Fibroblast of gingiva (primary cell): Measurements from ENCODE around the gene FAM32A.

ENCODE experiments used
- DNase-seq: peaks from one replicate; pipeline ENCODE4 v3.0.0-alpha.2; 2011; ENCODE audit warnings: low read depth

FAM32A gene

DNA sequence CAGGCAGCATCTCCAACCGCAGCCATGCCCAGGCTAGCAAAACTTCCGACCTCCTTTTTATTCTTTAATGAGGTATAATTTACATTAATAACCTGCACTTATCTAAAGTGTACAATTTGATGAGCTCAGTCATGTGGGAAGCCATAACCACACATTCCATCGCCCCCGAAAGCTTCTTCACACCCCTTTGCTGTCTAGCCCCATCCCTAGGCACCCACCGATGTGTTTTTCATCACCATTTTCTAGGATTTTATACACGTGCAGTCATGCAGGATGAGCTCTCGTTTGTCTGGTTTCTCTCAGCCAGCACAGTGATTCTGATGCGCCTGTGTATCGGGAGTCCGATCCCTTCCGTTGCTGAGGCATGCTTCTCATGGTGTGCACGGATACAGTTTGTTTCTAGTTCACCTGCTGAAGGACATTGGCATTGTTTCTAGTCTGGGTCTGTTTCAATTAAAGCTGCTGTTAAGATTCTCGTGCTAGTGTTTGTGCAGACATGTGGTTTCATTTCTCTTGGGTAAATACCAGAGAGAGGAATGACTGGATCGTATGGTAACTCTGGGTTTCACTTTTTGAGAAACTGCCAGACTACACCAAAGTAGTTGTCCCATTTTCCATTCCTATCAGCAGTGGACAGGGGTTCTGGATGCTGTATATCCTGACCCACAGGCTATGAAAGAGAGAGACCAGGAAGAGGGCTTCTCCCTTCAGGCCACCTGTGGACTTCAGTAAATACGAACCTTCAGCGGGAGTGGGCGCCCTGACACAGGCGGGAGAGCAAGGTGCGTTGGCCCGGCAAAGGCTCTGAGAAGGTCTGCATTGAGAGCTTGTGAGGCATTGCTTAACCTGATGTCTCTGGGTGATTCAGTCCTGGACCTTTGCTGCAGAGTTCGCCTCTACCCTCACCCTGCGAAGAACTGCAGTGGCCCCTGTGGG is 17.4 kb downstream of the FAM32A start:
- DNase-seq = peak; percentile 64

DNA sequence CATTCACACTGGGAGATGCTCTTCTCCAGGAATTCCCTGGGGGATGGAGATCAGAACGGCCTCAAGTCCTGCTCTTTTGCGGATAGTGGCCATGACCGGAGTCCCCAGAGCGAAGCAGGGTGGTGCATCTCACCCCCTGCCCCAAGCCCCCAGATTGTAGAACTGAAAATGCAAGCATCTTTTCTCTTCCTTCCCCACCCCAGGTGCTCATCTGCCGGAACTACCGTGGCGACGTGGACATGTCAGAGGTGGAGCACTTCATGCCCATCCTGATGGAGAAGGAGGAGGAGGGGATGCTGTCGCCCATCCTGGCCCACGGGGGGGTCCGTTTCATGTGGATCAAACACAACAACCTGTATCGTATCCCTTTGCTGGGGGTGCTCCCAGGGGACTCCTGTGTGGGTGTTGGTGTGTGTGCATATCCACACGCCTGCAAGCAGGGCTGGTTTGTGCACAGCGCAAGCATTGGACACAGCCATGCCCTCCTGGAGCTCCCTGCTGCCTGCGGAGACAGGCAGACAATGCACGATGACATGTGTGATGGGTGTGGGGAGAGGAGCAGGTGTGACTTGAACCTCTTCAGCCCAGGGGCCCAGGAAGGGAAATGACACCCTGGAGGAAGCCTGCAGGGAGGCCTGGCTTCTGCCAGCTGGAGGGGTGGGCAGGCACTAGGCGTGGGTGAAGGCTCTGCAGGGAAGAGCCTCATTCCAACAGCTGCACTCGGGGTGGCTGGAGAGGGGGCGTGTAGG is 18.2 kb downstream of the FAM32A start:
- DNase-seq = no peak

DNA sequence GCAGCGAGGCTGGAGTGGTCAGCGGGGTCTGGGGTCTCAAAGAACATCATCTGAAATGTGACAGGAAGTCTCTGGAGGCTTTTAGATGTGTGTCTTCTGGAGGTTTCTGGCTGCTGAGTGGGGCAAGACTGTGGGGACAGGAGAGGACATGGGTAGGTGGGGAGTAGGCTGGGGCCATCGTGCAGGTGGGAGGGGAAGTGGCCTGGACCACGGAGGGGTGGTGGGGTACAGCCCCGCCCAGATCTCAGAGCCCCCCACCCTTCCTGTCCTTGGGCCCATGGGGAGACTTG is 18.7 kb downstream of the FAM32A start:
- DNase-seq = no peak

DNA sequence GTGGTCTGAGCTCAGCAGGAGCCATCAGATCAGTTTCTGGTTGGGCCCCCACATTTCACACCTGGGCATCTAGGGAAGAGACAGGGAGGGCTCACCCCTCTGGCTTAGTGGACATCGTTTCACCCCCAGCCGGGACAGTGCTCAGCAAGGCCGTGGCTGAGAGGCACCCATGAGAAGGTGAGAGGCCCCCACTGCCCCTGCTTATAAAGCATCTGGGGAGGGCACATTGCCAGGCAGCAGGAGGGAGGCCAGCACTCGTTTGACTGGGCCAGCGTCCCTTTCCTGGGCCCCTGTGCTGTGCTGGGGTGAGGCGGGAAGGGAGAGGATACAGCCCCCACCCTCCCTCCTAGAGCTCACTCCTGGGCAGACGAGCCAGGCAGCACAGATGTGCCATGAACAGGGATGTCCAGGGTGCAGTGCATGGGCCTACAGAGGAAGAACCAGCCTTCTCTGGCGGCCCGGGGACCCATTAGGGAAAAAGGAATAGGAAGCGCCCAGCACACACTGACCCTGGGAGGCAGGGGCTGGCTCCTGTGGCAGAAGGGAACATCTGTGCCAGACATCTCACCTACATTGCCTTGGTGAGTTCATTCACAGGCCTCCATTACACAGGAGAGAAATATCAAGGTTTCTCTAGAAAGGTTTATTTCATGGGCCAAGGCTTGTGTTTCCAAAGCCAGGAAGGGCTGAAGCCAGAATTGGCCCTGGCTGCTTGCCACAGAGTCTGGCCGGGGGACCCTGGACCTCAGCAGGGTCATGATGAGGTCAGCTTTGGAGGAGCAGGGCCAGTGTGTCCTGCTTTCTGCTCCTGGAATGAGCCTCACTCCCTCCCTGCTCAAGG is 20.2 kb downstream of the FAM32A start:
- DNase-seq = no peak

DNA sequence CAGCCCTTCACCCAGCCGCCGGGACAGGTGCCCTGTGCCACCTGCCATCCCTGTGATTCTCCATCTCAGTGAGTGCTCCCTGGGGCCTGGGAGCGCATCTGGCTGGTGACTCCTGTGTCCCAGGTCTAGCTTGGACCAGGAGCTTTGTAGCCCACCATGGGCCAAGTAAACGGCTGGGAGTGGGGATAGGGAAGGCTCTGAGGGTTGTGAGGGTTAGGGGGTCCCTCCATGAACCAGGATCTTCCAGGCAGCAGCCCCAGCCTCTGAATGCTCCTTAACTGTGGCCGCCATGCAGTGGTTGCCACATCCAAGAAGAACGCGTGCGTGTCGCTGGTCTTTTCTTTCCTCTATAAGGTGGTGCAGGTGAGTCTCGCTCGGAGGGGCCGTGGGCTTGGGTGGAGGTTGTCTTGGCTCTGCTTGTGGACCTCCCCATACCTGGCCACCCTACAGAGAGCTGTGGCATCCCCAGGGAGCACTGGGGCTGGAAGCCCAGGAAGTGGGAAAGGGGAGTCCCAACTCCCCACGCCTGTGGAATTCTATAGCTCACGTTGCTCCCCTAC is 20.9 kb downstream of the FAM32A start:
- DNase-seq = no peak

DNA sequence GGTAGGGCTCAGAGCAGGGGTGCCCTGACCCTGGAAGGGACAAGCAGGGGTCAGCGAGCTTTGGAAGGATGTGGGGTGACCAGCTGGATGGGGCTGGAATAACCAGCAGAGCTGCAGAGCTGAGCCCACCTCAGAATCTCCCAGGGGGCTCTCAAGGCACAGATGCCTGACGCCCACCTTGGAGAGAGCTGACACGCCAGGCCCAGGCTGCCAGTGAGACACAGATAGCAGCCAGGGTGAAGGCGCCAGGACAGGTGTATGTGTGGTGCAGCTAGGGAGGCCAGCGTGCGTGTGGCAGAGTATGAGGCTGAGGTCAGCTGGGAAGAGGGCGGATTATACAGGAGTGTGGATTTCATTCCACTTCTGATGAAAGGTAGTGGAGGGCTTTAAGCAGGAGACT is 21.4 kb downstream of the FAM32A start:
- no peak for DNase-seq

DNA sequence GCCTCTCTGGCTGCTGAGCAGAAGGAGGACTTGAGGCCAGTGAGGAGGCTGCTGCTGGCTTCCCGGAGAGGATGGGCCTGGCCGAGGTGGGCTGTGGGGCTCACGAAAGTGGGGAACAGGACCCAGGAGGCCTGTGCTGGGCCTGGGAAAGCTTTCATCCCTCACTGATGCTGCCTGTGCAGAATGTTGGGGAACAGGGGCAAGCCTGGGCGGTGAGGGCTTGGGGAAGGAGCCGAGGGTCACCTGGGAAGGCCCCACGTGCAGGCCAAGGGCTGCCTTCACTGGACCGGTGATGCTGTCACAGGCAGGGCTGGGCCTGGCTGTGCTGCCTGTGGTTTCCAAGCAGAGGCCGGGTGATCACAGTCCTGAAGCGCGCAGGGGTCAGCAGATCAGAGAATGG is 21.9 kb downstream of the FAM32A start:
- no peak for DNase-seq

DNA sequence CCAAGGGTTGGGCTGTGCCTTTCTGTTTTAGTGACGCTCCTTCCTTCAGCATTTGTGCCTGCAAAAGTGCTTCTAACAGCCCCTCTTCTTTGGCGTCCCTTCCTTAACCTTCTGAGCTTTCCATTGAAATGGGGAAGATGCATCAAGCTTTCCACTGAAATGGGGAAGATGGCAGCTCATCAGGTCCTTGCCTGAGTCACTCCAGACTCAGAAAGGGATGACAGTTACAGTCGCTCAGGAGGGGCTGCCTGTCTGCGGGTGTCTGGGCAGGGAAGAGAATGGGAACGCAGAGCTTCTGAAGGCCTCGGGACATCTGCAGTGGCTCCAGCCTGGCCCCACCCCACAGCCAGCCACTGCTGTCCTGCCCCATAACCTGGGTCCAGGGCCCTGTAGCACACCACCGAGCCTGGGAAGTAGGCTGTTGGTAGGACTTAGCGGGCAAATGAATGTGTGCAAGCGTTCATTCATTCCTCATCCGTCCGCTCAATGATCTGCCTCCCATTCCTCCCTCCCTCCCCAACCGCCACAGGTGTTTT is 22.3 kb downstream of the FAM32A start:
- no peak for DNase-seq

DNA sequence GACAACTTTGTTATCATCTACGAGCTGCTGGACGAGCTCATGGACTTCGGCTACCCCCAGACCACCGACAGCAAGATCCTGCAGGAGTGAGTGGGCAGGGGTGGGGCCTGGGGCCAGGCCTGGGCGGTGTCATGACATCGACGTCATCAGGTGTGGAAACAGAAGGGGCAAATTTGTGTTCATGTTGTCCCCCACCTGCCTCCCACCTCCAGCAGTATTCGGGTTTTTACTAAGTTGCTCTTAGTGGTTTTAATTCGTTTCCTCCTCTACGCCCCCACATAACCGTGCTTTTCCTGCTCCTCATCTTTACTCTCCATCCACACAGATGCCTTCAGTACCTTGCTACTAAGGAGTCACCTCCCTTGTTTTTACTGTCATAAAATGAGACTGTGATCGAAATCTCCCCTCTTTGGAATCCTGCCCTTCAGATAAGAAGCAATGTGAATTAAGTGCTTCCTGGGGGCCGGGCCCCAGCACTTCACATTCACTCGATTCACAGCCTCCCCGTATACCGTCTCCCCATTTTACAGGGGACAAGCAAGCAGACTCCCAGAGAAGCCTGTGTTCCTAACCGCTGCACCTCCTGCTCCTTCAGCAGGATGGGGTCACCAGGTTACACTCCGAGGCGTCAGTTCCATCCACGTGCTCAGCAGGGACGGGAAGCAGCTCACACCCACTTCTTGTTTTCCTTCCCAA is 23.0 kb downstream of the FAM32A start:
- no peak for DNase-seq

DNA sequence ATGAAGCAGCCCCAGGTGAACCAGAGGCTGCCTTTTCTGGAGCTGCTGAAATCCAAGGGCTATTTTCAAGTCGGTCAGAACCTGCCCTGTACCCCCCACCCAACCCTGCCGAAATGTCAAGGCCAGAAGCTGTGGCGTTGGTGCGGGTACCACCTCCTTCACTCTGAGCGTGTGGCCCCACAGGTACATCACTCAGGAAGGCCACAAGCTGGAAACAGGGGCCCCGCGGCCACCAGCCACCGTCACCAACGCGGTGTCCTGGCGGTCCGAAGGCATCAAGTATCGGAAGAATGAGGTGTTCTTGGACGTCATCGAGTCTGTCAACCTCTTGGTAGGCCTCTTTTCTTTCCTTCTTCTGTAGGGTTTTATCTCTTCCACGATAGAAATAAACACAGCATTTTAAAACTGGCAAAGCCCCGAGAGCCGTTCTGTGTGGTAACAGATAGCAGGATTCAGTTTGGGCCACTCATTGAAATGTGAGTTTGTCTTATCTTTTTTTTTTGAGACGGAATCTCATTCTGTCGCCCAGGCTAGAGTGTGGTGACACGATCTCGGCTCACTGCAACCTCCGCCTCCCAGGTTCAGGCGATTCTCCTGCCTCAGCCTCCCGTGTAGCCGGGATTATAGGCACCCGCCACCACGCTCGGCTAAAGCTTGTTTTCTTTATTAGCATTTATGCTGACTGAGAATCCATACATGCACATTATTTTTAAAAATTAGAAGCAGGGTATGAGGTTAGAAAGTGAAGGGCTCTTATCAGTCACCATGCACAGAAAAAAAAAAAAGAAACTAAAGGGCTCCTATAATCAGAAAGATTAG is 23.8 kb downstream of the FAM32A start:
- DNase-seq = no peak

DNA sequence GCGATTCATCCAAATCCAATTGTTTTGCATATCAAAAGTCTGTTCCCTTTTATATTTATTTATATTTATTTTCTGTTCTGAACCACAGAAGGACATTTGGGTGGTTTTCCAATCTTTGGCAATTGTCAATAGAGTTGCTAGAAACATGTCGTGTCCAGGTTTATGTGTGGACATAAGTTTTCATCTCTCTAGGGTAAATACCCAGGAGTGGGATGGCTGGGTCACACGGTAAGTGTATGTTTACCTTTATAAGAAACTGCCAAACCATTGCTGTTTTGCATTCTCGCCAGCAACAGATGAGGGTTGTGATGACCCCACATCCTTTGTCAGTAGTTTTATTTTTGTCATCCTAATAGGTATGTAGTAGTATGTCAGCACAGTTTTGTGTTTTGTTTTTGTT is 25.0 kb downstream of the FAM32A start:
- no peak for DNase-seq

DNA sequence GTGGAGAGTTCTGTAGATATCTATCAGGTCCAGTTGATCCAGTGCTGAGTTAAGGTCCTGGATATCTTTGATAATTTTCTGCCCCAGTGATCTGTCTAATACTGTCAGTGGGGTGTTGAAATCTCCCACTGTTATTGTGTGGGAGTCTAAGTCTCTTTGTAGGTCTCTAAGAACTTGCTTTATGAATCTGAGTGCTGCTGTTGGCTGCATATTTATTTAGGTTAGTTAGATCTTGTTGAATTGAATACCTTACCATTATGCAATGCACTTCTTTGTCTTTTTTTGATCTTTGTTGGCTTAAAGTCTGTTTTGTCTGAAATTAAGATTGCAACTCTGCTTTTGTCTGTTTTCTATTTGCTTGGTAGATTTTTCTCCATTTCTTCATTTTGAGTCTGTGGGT is 27.9 kb downstream of the FAM32A start:
- peak; percentile 20 for DNase-seq

DNA sequence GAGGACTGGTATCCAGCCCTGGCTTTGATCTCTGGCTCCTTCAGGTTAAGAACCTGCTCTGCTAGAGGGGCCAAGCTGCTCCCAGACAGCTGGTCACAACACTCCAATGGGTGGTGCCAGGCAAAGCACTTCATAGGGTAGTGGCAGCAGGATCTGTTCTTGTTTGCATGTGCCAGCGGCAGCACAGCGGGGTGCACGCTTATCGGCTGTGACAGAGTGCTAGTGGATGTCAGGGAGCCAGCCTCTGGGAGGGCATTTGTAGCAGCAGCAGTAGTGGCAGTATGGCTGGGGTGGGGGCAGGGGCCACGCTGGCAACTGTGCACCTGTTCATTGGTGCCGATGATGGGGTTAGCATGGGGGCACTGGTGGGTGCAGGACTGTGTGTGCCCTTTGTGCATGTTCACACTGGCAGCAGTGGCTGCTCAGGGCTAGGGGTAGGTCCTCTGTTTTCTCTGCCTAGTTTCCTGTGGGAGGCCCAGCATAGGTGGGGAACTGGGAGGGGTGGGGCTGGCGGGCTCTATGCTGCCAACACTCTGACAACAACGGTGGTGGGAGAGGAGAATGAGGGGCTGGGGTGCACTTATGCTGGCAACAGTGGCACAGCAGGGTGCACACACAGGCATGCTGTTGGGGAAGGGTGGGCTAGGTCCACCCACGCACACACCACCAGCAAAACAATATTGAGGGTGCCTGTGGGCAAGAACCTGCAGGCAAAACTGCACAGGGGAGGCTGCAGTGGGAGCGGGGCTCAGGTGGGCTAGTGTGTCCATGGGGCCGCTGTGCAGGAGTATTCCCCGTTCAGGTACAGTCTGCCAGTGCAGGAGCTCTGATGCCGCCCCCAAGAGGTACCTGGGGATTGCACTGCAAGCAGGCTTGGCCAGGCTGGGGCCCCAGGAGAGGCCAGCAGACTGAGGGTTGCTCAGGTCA is 31.8 kb downstream of the FAM32A start:
- no peak for DNase-seq

DNA sequence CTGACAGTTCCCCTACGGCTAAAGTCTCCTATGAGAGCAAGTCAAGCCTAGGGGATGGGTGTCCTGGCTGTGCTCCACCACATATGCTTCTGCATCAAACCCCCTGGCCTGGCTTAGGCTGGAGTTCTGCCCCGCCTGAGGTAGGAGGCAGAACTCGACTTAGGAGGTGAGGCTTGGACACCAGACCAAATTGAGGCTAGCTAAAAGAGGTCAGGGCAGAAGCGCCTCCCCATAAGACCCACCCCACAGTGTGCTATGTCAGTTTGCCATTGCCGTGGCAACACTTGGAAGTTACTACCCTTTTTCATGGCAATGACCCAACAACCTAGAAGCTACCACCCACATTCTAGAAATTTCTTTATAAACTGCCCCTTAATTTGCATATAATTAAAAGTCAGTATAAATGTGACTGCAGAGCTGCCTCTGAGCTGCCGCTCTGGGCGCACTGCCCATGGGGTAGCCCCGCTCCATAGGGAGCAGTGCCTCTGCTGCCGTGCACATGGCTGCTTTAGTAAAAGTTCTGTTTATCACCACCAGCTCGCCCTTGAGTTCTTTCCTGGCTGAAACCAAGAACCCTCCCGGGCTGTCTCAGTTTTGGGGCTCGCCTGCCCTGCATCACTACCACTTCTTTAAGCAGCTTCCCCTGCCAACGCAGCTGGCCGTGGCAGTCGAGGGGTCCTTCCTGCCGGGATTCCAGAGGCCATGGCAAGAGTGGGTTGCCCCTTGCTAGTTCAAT is 32.7 kb downstream of the FAM32A start:
- DNase-seq = no peak

DNA sequence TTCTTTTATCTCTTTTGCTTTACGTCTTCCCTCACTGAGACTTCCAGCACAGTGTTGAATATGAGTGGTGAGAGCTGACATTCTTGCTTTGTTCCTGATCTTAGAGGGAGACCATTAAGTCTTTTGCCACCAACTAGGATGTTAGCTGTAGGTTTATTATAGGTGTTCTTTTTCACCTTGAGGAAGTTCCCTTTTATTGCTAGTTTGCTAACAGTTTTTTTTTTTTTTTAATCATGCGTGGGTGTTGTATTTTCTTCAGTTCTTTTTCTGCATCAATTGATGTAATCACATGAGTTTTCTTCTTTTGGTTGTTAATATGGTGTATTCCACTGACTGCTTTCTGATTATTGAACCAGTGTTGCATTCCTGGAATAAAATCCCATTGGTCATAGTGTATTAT is 33.6 kb downstream of the FAM32A start:
- DNase-seq = no peak

DNA sequence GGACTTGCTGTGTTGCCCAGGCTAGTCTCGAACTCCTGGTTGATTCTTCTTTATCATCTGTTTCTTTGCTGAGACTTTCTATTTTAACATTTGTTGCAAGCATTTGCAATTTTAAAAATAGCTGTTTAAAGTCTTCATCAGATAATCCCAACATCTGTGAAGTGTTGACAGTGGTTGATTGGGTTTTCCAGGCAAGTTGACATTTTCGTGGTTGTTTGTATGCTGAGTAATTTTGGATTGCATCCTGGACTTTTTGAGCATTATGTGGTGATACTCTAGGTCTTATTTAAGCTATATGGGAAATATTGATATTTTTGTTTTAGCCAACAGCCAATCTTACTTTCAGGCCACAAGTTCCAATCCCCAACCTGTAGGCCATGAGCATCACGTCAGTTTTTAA is 37.6 kb downstream of the FAM32A start:
- no peak for DNase-seq

DNA sequence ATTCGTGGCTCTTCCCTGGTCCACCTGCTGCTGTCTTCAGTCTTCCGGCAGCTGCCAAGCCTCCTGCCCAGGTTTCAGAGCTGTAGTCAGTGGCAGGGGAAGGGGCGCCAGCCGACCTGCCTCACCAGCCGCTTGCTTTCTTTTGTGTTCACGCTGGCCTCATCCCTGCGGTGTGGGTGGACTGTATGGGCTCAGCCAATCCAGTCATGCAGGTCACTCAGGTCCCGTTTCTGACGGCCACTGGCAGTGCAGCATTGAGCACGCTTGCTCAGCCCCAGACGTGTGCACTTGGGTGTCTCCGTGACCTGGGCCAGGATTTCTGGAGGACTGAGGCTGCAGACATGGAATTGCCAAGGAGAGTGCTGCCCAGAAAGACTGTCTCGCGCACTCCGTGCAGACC is 38.5 kb downstream of the FAM32A start:
- no peak for DNase-seq

DNA sequence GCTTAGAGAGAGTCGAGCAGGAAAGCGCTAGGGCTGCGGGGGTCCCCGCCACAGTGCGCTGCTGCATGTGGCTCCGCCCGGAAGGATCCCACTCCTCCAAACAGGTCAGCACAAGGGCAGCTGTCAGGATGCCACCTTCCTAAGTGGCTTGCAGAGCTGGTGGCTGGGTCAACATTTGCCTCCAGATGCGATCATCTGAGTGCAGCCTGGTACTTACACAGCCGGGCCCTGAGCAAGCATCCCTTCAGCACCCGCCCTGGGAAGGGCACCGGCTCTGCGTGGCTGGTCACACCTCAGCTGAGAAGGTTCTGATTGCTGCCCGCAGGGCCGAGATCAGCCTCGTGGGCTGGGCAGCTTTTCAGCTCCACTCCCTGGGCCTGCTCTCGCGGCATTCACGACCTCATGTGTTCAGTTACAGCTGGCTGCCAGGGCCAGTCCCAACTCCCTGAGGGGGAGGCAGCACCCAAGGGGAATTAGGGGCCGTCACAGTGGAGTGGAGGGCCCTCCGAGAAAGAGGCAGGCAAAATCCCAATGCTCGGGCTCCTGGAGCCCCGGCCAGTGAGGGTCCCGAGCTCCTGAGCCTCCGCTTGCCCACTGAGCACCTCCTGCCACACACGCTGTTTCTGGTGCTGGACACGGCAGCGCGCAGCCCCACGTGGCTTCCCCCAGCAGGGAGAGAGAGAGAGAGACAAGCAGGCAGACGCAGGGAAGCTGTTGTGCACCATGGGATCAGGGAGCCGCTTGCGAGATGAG is 39.3 kb downstream of the FAM32A start:
- DNase-seq = no peak
